SHP77 treated with DMSO at 0.1 percent for 48 hours (cell line): ENCODE measurements around the gene RAP1A.
"Not testable (repeated sequence)": the region's sequence is repeated elsewhere in the genome, so short reads cannot be mapped to it uniquely, and the experiment has no call there.

Experiments
- DNase-seq: peaks from one replicate; lab custom pipeline; 2025; lab: John Stamatoyannopoulos, UW

RAP1A gene

DNA sequence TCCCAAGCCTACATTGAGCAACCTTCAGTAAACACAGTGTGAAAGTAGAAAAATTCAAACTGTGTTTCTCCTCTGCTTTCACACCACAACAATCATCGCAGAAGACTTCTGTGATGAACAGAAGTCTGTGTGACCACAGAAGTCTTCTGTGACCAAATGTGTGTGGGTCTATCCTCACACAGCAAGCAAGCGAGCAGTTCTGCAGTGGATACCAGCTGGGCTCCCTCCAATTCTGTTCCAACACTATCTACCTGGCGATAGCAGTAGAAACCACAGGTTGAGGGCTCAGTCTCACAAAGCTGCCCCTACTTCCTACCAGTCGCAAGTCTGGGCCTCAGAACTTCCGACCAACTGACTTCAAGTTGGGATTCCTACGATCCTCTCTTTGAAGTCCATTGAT, 21.0 kb upstream of the RAP1A start:
- DNase-seq: no peak

DNA sequence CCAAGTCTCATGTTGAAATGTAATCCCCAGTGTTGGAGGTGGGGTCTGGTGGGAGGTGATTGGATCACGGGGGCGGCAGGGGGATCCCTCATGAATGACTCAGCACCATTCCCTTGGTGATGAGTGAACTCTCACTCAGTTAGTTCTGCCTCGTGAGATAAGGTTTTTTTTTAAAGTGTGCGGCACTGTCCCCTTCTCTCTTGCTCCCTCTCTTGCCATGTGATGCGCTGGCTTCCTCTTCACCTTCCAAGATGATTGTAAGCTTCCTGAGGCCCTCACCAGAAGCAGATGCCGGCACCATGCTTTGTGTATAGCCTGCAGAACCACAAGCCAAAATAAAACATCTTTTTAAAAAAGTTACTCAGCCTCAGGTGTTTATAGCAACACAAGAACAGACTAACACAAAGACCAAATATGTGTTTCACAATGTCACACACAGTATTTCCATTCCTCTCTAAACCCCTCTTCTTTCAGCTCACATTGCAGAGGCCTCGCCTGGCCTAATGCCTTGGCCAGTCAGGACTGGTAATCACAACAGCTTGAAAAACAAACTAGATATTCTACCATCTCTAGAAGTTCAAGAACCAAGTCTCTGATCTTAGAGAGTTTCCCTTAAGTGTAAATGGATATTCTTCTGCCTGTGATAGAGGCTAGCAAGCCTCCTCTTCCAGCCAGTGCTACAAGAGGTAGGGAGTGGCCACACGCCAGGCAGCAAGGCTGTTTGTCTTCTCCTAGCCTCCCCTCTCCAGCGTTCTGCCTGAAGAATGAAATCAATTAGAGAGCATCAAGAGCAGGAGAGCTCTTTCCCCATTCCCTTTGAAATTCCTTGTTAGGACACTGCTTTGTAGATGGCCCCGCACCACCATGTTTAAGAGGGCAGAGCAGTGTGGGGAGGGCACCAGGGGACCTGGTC, 19.6 kb upstream of the RAP1A start:
- no peak for DNase-seq

DNA sequence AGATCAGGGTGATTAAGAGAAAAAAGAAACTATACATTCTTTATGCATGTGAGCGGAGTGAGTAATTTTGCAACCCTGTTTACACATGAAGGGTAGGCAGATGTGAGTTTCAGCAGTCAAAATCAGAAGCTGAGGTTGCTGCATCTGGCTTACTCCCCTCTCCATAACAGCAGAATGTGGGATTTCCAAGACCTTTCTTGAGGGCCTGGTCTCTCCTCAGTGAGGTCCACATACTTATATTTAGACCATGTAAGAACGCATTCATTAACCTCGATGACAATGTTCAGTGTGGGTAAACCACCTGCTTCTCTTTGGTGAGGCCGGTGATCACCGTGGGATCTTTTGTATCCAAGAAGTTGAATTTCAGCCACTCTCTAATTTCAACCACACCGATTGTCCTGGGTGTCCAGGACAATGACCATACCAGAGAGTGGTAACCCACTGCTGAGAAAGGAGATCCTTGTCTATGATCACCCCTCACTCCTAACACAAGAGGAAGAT, 18.7 kb upstream of the RAP1A start:
- DNase-seq: no peak

DNA sequence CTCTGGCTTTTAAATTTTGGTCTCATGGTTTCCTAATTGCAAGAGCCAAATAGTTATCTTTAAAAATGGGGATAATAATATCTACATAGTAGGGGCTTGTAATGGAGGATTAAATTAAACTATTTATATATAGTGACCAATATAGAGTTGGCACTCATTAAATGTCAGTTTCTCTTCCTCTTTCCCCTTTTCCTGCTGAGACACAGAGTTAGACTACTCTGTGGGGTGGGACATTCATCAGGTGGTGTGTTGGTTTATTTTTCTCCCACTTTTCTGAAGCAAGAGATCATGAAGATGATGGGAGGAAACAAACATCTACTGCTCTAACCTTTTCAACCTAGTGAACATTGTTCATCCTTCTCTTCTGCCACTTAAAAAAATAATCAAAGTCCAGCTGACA, 17.3 kb upstream of the RAP1A start:
- no peak for DNase-seq

DNA sequence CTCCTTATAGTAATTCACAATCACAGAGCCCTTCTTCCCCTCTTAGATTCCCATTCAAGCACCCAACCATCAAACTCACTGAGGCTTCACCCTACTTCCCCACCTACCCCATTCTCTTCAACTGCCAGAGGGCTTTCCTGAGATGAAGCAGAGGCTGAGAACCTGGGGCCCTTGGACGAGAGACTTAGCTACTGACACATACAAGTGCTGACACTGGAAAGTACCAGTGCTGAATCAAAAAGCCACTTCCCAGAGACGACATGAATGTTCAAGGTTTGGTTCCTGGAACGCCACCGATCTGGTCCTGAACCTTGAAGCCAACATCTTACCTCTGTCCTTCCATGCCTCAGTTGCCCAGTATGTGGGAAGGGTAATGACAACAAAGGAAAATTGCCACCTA, 16.6 kb upstream of the RAP1A start:
- no peak for DNase-seq

DNA sequence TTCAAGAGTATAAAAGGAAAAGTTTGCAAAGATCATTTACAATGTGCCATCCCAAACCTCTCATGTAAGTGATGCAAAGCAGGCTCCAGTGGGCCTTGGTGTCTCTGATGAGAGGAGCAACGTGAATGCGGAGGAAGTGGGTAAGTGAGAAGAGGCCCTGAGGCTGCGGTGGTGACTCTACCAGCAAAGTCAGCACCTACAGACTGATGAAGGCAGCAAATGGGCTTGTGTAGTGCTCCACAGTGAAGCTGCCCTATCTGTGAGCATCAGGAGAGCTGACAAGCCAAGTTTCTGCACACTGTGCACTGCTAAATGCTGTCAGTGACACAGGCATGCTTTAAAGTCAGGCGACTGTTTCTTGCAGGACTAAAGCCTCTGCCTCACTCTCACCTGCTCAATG, 15.6 kb upstream of the RAP1A start:
- DNase-seq: no peak

DNA sequence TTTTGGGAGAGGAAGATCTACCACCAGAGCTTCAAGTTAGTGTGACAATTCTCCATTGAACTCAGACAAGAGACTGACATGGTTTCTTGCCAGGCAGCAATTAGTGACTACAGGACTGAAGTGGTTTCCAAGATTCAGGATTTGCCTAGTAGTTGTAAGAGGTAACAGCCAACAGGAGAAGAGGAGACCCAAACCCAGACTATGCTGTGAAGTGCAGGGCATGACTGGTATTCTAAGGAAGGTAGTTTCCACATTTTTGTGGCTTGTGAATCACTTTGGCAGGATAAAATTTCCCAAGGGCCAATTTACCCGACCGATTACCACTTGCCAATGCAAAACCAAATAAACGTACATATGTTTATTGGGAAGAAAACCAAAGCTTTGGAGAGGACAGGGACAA, 14.7 kb upstream of the RAP1A start:
- no peak for DNase-seq

DNA sequence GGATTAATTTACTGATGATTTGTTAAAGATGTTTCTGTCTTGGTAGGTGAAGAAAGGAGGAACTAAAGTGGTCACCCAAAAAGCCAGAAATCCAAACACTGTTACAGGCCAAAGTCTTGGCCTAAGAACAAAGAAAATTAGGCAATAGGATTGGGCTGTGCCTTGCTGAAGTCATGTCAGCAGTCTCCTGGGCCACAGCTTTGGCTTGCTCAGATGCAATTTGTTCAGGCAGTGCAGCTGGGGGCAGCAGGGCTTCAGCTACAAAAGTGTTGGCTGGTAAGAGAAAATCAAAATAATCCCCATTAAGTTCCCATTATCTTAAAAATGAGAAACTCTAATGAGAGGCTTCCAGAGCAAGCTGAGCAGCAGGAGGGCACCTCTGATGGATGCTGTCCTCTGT, 14.0 kb upstream of the RAP1A start:
- DNase-seq: no peak

DNA sequence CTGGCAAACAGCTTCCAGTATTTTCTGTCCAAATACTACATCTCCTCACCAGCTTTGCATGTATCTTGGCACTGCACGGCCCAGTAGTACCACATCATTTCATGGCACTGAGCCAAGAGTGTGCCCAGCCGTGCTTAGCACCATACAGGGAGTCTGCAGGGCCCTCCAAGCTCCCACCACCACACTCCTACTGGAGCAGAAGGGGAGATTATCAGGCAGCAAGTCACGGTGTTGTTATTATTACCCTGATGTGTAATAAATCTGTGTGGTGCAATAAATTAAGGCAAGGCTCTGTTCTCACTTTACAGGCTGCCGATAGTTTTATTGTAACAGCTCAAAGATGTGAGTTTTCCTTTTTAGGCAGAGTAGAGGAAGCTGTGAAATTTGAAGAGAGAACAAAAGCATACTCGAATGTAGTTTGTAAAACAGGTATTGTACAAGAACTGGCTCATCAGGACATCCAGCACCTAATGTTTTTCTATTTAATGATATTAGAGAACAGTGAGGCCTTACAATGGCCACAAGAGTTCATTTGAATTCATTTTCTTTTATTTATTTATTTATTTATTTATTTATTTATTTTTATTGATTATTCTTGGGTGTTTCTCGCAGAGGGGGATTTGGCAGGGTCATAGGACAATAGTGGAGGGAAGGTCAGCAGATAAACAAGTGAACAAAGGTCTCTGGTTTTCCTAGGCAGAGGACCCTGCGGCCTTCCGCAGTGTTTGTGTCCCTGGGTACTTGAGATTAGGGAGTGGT, 13.0 kb upstream of the RAP1A start:
- not testable (repeated sequence) for DNase-seq

DNA sequence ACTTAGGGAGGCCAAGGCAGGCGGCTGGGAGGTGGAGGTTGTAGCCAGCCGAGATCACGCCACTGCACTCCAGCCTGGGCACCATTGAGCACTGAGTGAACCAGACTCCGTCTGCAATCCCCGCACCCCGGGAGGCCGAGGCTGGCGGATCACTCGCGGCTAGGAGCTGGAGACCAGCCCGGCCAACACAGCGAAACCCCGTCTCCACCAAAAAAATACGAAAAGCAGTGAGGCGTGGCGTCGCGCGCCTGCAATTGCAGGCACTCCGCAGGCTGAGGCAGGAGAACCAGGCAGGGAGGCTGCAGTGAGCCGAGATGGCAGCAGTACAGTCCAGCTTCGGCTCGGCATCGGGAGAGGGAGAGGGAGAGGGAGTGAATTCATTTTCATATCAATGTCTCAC, 11.1 kb upstream of the RAP1A start:
- not testable (repeated sequence) for DNase-seq

DNA sequence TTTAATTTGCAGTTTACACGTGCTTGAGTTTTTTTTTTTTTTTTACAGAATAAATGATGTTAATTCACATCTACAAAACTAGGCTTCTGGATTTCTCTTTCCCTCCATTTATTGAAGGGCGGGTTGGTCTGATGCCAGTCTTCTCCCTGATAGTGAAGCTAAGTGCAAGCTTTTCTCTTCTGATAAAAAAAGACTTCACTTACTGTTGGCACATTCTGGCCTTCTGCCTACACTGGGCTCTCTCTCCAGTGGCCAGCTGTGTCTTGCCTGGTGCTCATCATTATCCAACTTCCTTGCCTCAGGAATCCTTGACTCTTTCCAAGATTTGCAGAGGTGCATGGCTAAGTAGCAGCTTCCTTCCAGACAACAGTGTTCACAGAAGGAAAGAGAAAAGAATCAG, 7.6 kb upstream of the RAP1A start:
- no peak for DNase-seq

DNA sequence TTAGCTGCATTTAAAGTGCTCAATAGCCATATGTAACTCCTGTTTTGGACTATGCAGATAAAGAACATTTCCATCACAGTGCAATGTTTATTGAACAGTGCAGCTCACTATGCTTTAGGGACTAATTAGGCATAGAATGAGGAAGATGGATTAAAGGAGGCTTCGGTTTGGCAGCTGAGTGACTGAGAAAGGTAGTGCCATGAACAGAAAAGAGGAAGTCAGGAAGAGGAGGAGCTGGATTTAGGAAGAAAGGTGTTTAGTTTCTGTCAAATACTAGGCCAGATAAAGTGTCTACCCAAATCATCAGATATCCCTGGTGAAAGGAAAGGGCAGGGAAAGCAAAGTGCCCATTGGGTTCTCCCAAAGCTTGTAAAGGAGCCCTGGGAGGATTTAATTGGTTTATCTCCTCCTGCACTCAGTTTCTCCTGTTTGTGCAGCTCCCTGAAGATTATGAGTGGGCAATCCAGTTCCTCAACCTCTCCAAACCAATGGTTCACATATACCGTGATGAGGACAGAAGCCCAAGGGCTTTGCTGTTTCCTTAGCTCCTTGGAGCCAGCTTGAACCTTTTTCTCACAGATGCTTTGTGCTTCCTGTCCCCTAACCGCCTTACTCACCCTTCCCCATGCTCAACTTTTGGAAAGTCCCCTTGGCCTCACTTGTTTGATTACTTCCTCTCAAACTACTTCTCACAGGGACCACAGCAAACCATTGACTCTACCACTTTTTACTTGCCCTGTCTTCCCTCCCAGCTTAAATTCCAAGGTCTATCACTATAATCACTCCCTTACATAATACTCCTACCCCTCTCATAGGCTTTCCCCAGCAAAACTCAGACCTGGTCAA, 3.5 kb upstream of the RAP1A start:
- DNase-seq: no peak

DNA sequence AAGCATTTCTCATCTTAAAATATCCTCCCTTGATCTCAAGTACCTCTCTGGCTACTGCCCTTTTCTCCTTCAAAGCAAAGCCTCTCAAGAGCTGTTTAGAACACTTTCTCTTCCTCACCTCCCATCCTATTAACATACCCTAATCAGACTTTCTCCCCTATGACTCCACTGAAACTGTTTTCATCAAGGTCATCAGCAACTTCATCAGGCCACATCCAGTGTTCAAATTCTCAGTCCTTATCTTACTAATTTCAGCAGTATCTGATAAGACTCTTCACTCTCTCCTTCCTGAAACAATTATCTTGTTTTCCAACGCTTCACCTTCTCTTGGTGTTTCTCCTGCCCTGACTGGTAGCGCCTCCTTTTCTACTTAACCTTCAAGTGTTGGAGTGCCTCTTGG, 1.5 kb upstream of the RAP1A start:
- DNase-seq: no peak

DNA sequence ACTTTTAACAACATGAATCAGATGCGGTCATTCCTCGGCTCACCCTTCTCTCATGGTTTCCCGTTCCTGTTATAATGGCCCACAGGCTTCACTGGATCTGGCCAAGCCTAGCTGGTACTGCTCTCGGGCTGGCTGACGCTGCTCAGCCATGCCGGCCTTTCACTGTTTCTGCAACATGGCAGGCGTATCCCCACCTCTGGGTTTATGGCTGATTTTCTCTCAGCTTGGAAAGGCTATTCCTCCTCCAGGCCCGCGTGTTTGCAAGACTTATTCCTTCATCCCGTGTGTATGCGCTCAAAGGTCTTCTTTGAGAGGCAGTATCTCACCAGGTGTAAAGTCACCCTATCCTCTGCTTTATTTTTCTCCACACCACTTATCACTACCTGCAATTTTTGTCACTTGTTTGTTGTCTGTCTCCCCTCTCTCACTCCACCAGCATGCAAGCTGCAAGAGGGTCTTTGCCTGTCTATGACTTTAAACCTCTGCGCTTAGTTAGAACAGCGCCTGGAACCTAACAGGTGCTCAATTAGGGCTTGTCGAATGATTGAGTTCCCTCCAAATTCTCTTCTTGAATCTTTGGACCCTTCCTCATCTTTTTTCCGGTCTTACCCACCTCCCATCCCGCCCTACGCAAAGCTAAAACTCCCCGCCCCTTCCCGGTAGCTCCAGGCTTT, 491 bp upstream of the RAP1A start:
- no peak for DNase-seq

DNA sequence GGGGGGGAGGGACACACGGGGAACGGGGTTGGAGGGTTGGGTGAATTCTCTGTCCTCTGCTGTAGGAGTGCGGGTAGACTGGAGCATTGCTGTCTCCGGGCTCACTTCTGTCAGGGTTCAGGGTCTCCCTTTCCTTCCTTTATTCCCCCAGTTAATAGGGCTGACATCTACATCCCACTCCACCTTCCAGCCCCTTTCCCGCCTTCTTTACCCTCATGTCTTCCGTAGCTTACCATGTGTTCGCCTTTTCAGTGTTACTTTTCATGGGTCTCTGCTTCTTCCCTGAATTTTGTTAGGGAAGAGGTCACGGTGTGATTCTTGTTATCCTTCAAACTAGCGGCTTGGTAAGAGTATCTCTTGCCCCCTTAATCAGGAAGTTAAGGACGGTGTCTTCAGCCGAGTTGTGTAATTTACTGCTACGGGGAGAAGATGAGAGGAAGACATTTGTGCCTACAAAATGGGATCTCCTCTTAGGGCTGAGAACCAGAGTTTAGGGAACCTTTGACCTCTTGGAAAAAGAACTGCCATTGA, 917 bp downstream of the RAP1A start:
- DNase-seq: peak; percentile 4

DNA sequence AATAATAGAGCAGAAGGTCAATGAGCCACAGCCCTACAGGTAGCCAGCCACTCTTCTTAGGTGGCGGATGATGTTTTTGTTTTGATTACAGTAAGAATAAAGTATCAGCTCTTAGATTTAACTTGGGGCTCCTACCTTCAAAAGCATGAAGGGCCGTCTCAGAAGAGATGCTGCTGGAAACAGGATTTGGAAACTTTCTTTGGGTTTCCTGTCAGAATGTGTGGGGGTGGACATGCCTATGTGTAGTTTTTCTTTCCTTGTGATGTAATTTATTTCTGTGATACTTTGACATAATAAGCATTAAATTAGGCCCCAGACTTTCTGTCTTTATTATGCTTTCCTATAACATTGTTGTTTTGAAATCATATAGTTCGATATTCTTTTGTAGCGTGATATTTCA, 1.5 kb downstream of the RAP1A start:
- DNase-seq: no peak

DNA sequence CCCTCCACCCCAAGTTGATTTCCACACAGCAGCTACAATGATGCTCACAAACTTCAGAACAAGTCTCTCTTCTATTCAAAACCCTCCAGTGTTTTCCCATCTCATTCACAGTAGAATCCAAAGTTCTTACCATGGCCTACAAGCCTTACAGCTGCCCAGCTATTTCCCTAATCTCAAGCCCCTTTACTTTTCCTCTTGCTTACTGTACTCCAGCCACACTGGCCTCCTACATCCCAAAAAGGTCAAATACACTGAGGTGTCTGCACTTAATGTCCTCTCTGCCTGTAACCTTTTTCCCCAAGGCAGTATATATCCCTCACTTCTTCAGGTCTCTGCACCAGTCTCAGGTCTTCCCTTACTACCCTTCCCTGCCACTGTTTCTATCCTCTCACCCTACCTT, 2.6 kb downstream of the RAP1A start:
- no peak for DNase-seq

DNA sequence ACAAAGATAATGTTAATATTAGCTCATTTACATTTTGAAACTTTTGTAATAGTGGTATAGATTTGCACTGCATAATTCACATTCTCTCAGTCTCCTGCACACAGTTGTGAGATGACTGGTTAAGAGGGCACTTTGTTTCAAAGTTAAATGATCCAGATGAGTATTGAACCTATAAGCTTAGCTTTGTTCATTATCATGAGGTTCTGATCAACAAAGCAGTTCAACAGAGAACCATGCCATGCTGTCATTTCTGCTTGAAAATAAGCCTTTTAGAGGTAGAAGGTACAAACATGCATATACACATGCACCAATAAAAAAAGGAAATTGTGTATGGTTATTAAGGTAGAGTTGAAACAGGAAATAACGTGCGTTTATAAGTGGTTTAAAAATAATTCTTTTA, 4.8 kb downstream of the RAP1A start:
- no peak for DNase-seq

DNA sequence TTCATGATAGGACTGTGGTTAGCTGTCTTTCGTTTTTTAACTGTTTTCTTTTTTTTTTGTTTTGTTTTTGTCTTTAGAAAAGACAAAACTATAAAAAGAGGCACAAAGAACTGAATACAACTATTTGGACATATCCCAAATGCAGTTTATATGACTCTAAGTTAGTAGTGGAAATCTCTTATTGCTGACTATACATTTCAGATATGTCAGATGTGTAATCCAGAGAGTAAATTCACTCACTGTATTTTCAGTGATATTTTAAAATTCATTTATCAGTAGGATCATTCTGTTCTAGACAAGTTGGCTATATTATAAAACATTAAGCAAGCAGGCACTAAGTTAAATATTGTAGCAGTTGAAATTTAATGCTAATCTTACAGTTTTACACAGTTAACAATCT, 5.7 kb downstream of the RAP1A start:
- DNase-seq: no peak

DNA sequence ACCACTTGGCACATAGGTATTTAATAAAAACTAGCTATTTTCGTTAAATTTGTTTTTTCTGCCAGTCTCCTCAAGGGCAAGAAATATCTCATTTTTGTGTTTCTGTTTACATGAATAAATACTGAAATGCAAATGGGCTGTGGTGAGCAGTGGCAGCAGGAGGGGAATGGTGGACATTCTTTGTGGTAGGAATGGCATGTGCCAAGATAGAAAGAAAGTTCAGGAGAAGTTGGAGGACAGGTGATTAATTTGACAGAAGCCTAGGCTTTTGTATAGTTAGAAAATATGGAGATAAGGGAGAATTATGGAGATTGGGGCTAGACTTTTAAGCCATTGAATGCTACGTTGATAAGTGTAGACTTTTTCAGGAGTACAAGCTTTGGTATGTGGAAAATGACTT, 8.6 kb downstream of the RAP1A start:
- DNase-seq: no peak

DNA sequence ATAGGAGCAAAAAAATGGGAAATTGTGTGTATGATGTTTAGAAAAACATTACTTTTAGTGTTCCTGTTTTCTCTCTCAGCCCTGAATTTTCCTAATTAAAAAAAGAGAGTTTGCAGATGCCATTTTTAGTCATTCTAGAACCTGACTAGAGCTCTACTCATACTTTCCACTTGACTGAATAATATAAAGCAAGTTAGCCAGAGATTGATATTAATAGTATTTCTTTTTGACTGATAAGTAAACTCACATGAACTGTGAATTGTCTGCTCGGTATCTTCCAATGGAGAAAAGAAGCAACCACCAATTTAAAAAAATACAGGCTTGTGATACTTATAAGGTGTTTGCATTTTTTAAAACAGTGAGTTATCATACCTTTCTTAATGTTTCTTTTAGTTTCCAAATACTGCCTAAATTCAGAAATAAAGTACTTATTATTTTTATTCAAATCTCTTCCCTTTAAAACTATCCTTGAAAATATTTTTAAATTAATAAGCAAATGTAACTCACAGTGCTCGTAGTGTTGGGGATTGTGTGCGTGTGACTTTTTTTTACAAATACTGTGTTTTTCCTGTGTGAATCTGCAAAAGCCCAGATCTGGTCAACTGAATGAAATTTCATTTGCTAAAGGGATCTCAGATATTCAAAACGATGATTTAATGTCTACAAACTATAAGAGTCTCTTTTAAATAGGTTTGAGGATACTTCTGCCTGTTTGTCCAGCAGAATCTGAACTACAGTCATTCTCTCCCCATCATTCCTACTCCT, 9.8 kb downstream of the RAP1A start:
- no peak for DNase-seq
